Parathyroid adenoma (tissue), 2 donors: ENCODE data around the gene RBFOX1.

Experiments used
- H2AFZ ChIP-seq: fragments of 300-600 bp; sonication (generic); one replicate; pipeline ENCODE4 v1.7.0; 2017; ENCODE audit warnings: antibody characterized with exemption, mild to moderate bottlenecking
- H3K27ac ChIP-seq: fragments of 300-600 bp; sonication (generic); one replicate; pipeline ENCODE4 v1.7.0; 2017
- H3K27me3 ChIP-seq: fragments of 300-600 bp; sonication (generic); one replicate; pipeline ENCODE4 v1.7.0; 2017; ENCODE audit warnings: low read length; ENCODE audit not compliant: control insufficient read depth, insufficient read depth
- H3K36me3 ChIP-seq: fragments of 300-600 bp; sonication (generic); one replicate; pipeline ENCODE4 v1.7.0; 2017; ENCODE audit warnings: low read length; ENCODE audit not compliant: control insufficient read depth, insufficient read depth
- H3K4me1 ChIP-seq: fragments of 300-600 bp; sonication (generic); one replicate; pipeline ENCODE4 v1.7.0; 2017; ENCODE audit warnings: control low read depth
- H3K4me2 ChIP-seq: fragments of 300-600 bp; sonication (generic); one replicate; pipeline ENCODE4 v1.7.0; 2017; ENCODE audit warnings: low read length
- H3K4me3 ChIP-seq: fragments of 300-600 bp; sonication (generic); one replicate; pipeline ENCODE4 v1.7.0; 2017; ENCODE audit warnings: low read depth, low read length
- H3K79me2 ChIP-seq: fragments of 300-600 bp; sonication (generic); one replicate; pipeline ENCODE4 v1.7.0; 2017; ENCODE audit warnings: control low read depth
- H3K9ac ChIP-seq: fragments of 300-600 bp; sonication (generic); one replicate; pipeline ENCODE4 v1.7.0; 2017; ENCODE audit warnings: mild to moderate bottlenecking
- H3K9me3 ChIP-seq: fragments of 300-600 bp; sonication (generic); one replicate; pipeline ENCODE4 v1.7.0; 2017; ENCODE audit warnings: low read length; ENCODE audit not compliant: control insufficient read depth
- CTCF ChIP-seq: fragments of 300-600 bp; sonication (generic); IDR thresholded peaks from one replicate; pipeline ENCODE4 v1.7.0; 2017; ENCODE audit warnings: antibody characterized with exemption, mild to moderate bottlenecking
- donor health status: primary hyperparathyroidism.

The RBFOX1 gene

GRCh38 chr16:7688811-7689210, 356.2 kb downstream of the RBFOX1 start:
- H2AFZ ChIP-seq: no peak overlapping the region
- no peak overlapping the region for H3K4me2 ChIP-seq
- H3K9ac ChIP-seq: no peak overlapping the region
- H3K4me3 ChIP-seq: no peak overlapping the region
- H3K27me3 ChIP-seq: no peaks in the 10 kb centered on the region
- H3K36me3 ChIP-seq: no peaks in the 10 kb centered on the region
- no peaks in the 10 kb centered on the region for H3K4me1 ChIP-seq
- H3K9me3 ChIP-seq: no peaks in the 10 kb centered on the region
- no peak for TF ChIP-seq CTCF
- no peaks in the 10 kb centered on the region for H3K79me2 ChIP-seq
- H3K27ac ChIP-seq: no peak overlapping the region

DNA sequence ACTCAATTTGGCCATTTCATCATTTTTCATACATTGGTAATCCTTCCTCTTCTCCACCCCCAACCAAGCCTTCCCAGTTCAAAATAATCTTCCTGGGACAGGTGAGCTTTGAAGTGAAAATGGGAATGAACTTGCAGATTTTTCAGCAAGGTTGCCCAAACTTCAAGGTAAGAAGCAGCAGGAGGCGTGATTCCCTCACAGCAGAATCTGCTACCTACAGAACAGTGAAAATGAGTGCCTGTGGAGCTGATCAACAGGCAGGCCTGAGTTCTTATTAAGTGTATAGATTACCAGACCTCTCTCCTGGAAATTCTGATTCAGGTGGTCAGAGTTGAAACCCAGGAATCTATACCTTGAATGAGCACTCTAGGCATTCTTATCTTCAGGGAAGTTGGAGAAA, 356.6 kb downstream of the RBFOX1 start:
- Histone ChIP-seq H3K4me2 (no peak overlapping the region), H3K27me3 (no peaks in the 10 kb centered on the region), H3K9ac (no peak overlapping the region), H2AFZ (no peak overlapping the region), H3K9me3 (no peaks in the 10 kb centered on the region), H3K4me3 (no peak overlapping the region), H3K36me3 (no peaks in the 10 kb centered on the region), H3K27ac (no peak overlapping the region), H3K79me2 (no peaks in the 10 kb centered on the region), H3K4me1 (no peaks in the 10 kb centered on the region)
- no peak for TF ChIP-seq CTCF

GRCh38 chr16:7691533-7691932, 358.9 kb downstream of the RBFOX1 start:
- H3K9ac ChIP-seq: no peak overlapping the region
- no peak overlapping the region for H3K4me3 ChIP-seq
- H3K79me2 ChIP-seq: no peaks in the 10 kb centered on the region
- no peaks in the 10 kb centered on the region for H3K27me3 ChIP-seq
- no peaks in the 10 kb centered on the region for H3K9me3 ChIP-seq
- no peak overlapping the region for H3K27ac ChIP-seq
- no peak for TF ChIP-seq CTCF
- H3K4me2 ChIP-seq: no peak overlapping the region
- no peak overlapping the region for H2AFZ ChIP-seq
- no peaks in the 10 kb centered on the region for H3K36me3 ChIP-seq
- no peaks in the 10 kb centered on the region for H3K4me1 ChIP-seq

- Histone ChIP-seq H3K27ac (no peak overlapping the region), H3K27me3 (no peaks in the 10 kb centered on the region), H3K4me1 (no peaks in the 10 kb centered on the region), H3K4me3 (no peak overlapping the region), H3K9ac (no peak overlapping the region), H3K36me3 (no peaks in the 10 kb centered on the region), H3K79me2 (no peaks in the 10 kb centered on the region), H3K9me3 (no peaks in the 10 kb centered on the region), H2AFZ (no peak overlapping the region), H3K4me2 (no peak overlapping the region)
- TF ChIP-seq CTCF: no peak
Observed at GRCh38 chr16:7703672-7704071, 371.0 kb downstream of the RBFOX1 start.

DNA sequence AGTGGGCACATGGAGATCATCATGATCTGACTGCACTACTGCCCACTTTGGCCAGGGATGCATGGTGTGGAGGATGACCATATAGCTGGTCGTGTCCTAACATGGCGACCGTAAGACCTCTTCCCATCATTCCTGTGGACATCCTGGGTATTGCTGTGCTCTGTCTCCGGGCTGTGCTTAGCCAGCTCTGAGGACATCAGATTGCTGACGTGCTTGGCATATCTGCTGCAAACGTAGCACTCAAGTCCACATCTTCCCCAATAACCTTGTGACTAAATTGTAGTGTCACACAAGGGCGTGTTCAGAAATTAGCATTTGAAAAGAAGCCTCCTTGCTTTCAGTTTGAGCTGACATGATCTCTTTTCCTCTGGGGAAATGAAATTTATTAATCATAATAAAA, 373.2 kb downstream of the RBFOX1 start:
- Histone ChIP-seq H2AFZ (no peak overlapping the region), H3K79me2 (no peaks in the 10 kb centered on the region), H3K27me3 (no peaks in the 10 kb centered on the region), H3K9ac (no peak overlapping the region), H3K4me3 (no peak overlapping the region), H3K4me1 (no peaks in the 10 kb centered on the region), H3K4me2 (no peak overlapping the region), H3K36me3 (no peaks in the 10 kb centered on the region), H3K9me3 (no peaks in the 10 kb centered on the region), H3K27ac (no peak overlapping the region)
- no peak for TF ChIP-seq CTCF
